ENCODE measurements around the gene TMEM218. TPM values are rescaled to one million over a fixed set of nuclear protein-coding genes. Genes with fewer than 3 reads are reported as not detected.
"Not testable (repeated sequence)": the region's sequence is repeated elsewhere in the genome, so short reads cannot be mapped to it uniquely, and the experiment has no call there.

TMEM218 gene
- total RNA-seq, 1 experiment from 2014 or later, result 22.7 TPM

GRCh38 chr11:125071435-125071834, 40.0 kb downstream of the TMEM218 start:
- Histone ChIP-seq H3K36me3 (replicated peaks; ENCODE audit: control insufficient read depth, insufficient read depth, low read length) (no peaks in the 10 kb centered on the region), H3K27me3 (ENCODE audit: control insufficient read depth, insufficient read depth, low read length) (no peaks in the 10 kb centered on the region; the same call in 1 of the 2 replicates), H3K4me3 (ENCODE audit: insufficient read depth, low read depth, low read length) (no peak overlapping the region)
- peak; percentile 37 for DNase-seq

DNA sequence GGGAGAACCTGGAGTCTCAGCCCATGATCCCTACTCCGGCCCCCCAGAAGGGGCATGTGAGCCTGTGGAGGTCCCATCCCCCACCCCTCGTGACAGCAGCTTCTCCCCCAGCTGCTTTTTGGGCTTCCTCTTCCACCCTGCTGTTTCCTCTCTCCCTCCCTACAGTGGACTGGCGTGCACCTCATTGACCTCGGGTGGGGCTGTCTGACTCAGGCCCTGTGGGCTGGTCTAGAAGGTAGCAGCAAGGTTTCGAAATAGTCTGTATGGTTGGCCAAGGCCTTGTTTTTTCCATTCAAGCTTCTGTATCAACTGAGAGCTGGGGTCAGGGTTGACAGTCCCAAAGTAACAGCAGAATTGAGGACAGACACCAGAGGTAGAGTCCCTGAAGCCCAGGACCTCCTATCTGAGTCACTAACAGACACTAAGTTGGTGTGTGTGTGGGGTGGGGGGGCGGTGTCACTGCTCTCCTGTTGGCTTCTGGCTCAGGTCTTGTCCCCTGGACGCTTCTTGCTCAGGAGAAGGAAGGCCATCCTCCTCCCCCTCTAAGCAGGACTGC, 40.6 kb downstream of the TMEM218 start:
- Histone ChIP-seq H3K4me3 (ENCODE audit: insufficient read depth, low read depth, low read length) (no peak overlapping the region), H3K36me3 (replicated peaks; ENCODE audit: control insufficient read depth, insufficient read depth, low read length) (no peaks in the 10 kb centered on the region), H3K27me3 (ENCODE audit: control insufficient read depth, insufficient read depth, low read length) (peaks cover 4% of the 10 kb centered on the region; the same call in 1 of the 2 replicates)
- DNase-seq, result peak; percentile 45

DNA sequence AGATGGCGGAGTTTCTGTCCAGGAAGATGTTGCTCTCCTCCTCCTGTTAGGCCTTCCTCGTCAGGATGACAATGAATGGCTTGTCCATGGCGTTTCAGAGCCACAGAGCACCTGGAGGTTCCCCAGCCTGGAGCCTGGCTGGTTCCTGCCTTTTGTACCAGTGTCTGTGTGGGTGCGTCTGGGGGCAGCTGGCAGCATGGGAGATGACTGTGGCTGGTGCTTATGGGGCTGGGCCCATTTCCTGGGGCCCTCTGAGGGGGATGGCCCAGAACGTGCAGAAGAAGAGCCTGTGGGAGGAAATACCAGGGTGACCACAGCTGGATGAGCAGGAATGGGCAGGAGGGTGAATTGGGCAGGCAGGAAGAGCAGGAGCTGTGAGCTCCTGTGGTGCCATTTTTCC, 41.6 kb downstream of the TMEM218 start:
- Histone ChIP-seq H3K4me3 (ENCODE audit: insufficient read depth, low read depth, low read length) (no peak overlapping the region), H3K27me3 (ENCODE audit: control insufficient read depth, insufficient read depth, low read length) (peaks cover 10% of the 10 kb centered on the region), H3K36me3 (replicated peaks; ENCODE audit: control insufficient read depth, insufficient read depth, low read length) (no peaks in the 10 kb centered on the region)
- no peak for DNase-seq

GRCh38 chr11:125069008-125069407, 42.4 kb downstream of the TMEM218 start:
- Histone ChIP-seq H3K4me3 (ENCODE audit: insufficient read depth, low read depth, low read length) (no peak overlapping the region), H3K27me3 (ENCODE audit: control insufficient read depth, insufficient read depth, low read length) (peaks cover 18% of the 10 kb centered on the region), H3K36me3 (replicated peaks; ENCODE audit: control insufficient read depth, insufficient read depth, low read length) (no peaks in the 10 kb centered on the region)
- no peak for DNase-seq

- H3K4me3 ChIP-seq (ENCODE audit: insufficient read depth, low read depth, low read length), result no peak overlapping the region
- no peak for DNase-seq
- no peaks in the 10 kb centered on the region for H3K36me3 ChIP-seq (replicated peaks; ENCODE audit: control insufficient read depth, insufficient read depth, low read length)
- H3K27me3 ChIP-seq (ENCODE audit: control insufficient read depth, insufficient read depth, low read length), result peaks cover 24% of the 10 kb centered on the region
Measured at GRCh38 chr11:125068368-125068767, 43.1 kb downstream of the TMEM218 start.

DNA sequence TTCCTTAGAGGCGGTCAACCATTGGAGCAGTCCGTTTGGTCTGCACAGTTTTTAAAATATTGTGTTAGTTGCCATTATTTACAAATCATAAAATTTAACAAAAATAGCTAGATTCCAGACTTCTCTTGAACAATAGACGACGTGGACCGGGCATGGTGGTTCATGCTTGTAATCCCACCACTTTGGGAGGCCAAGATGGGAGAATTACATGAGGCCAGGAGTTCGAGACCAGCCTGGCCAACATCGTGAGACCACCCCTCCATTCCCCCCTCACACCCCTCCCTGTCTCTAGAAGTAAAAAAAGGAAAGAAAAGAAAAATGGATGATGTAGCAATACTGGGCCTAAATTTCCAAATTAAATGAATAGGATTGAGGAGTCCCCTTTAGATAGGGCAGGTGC, 47.4 kb downstream of the TMEM218 start:
- H3K36me3 ChIP-seq (replicated peaks; ENCODE audit: control insufficient read depth, insufficient read depth, low read length), result no peaks in the 10 kb centered on the region
- peaks cover 50% of the 10 kb centered on the region for H3K27me3 ChIP-seq (ENCODE audit: control insufficient read depth, insufficient read depth, low read length)
- peak overlapping the region; percentile 70 for H3K4me3 ChIP-seq (ENCODE audit: insufficient read depth, low read depth, low read length)
- DNase-seq, result no peak

GRCh38 chr11:125063429-125064043, 47.9 kb downstream of the TMEM218 start:
- Histone ChIP-seq H3K36me3 (replicated peaks; ENCODE audit: control insufficient read depth, insufficient read depth, low read length) (no peaks in the 10 kb centered on the region), H3K4me3 (ENCODE audit: insufficient read depth, low read depth, low read length) (peak overlapping the region; percentile 70), H3K27me3 (ENCODE audit: control insufficient read depth, insufficient read depth, low read length) (peaks cover 50% of the 10 kb centered on the region)
- peak; percentile 75 for DNase-seq

- Histone ChIP-seq H3K4me3 (ENCODE audit: insufficient read depth, low read depth, low read length) (peak within 1 kb of the TSS; percentile 70), H3K27me3 (ENCODE audit: control insufficient read depth, insufficient read depth, low read length) (peaks cover 50% of the 10 kb centered on the region), H3K36me3 (replicated peaks; ENCODE audit: control insufficient read depth, insufficient read depth, low read length) (no peaks in the 10 kb centered on the region)
- DNase-seq, result peak; percentile 94
Measured at GRCh38 chr11:125062931-125063428, 48.4 kb downstream of the TMEM218 start, which contains the start of gene SLC37A2. SLC37A2 (plus strand) TSS chr11:125063305; CDS start chr11:125063368, 63 bp downstream.

- Histone ChIP-seq H3K36me3 (replicated peaks; ENCODE audit: control insufficient read depth, insufficient read depth, low read length) (no peaks in the 10 kb centered on the region), H3K4me3 (ENCODE audit: insufficient read depth, low read depth, low read length) (peak overlapping the region; percentile 70), H3K27me3 (ENCODE audit: control insufficient read depth, insufficient read depth, low read length) (peaks cover 50% of the 10 kb centered on the region)
- peak; percentile 47 for DNase-seq
Measured at GRCh38 chr11:125062218-125062930, 49.1 kb downstream of the TMEM218 start.

DNA sequence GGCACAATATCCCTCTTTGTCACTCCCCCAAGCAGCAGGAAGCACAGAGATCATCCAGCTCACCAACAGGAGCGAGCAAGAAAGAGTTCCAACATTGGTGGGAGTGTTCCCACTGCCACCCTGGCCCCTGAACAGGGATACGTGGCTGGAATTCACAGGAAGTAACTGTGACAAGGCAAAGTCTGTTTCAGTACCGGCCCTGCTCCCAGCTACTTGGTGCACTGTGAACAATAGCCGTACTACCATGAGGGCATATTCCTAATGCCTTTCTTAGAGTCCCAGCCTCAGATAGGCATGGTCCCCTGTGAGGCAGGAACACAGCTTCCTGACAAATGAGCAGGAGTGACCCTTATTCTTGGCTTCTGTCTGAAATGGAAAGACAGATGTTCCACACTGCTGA, 50.1 kb downstream of the TMEM218 start:
- Histone ChIP-seq H3K27me3 (ENCODE audit: control insufficient read depth, insufficient read depth, low read length) (peaks cover 50% of the 10 kb centered on the region), H3K4me3 (ENCODE audit: insufficient read depth, low read depth, low read length) (no peak overlapping the region), H3K36me3 (replicated peaks; ENCODE audit: control insufficient read depth, insufficient read depth, low read length) (no peaks in the 10 kb centered on the region)
- DNase-seq, result no peak

- H3K27me3 ChIP-seq (ENCODE audit: control insufficient read depth, insufficient read depth, low read length), result peaks cover 21% of the 10 kb centered on the region
- H3K36me3 ChIP-seq (replicated peaks; ENCODE audit: control insufficient read depth, insufficient read depth, low read length), result no peaks in the 10 kb centered on the region
- no peak for DNase-seq
- H3K4me3 ChIP-seq (ENCODE audit: insufficient read depth, low read depth, low read length), result no peak overlapping the region
Measured at GRCh38 chr11:125057693-125058016, 53.8 kb downstream of the TMEM218 start.

- Histone ChIP-seq H3K27me3 (ENCODE audit: control insufficient read depth, insufficient read depth, low read length) (peaks cover 15% of the 10 kb centered on the region), H3K36me3 (replicated peaks; ENCODE audit: control insufficient read depth, insufficient read depth, low read length) (no peaks in the 10 kb centered on the region), H3K4me3 (ENCODE audit: insufficient read depth, low read depth, low read length) (no peak overlapping the region)
- DNase-seq, result no peak
Measured at GRCh38 chr11:125056931-125057692, 54.3 kb downstream of the TMEM218 start.

DNA sequence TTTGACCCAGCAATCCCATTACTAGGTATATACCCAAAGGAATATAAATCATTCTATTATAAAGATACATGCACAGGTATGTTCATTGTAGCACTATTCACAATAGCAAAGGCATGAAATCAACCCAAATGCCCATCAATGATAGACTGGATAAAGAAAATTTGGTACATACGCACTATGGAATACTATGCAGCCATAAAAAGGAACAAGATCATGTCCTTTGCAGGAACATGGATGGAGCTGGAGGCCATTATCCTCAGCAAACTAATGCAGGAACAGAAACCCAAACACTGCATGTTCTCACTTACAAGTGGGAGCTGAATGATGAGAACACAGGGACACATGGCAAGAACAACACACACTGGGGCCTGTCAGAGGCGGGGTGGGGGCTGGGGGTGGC, 55.3 kb downstream of the TMEM218 start:
- not testable (repeated sequence) for H3K27me3 ChIP-seq (ENCODE audit: control insufficient read depth, insufficient read depth, low read length); H3K36me3 ChIP-seq (replicated peaks; ENCODE audit: control insufficient read depth, insufficient read depth, low read length); DNase-seq; H3K4me3 ChIP-seq (ENCODE audit: insufficient read depth, low read depth, low read length)

GRCh38 chr11:125055107-125055715, 56.2 kb downstream of the TMEM218 start:
- Histone ChIP-seq H3K27me3 (ENCODE audit: control insufficient read depth, insufficient read depth, low read length) (no peaks in the 10 kb centered on the region), H3K4me3 (ENCODE audit: insufficient read depth, low read depth, low read length) (no peak overlapping the region), H3K36me3 (replicated peaks; ENCODE audit: control insufficient read depth, insufficient read depth, low read length) (no peaks in the 10 kb centered on the region)
- no peak for DNase-seq

All from H7 (cell line).